K562 (cell line): Measurements from ENCODE around the gene CDCA3. TPM values are rescaled to one million over a fixed set of nuclear protein-coding genes. Genes with fewer than 3 reads are reported as not detected.

Experiments used
- CCNT2 ChIP-seq: IDR thresholded peaks from 2 replicates; pipeline ENCODE4 v1.6.1; 2011; ENCODE audit warnings: borderline replicate concordance, low read depth, mild to moderate bottlenecking, moderate library complexity, mixed read lengths, low read length; ENCODE audit not compliant: insufficient read length; ENCODE audit errors: extremely low read depth
- ILF3 ChIP-seq: fragments of 450-650 bp; IDR thresholded peaks from 2 replicates; pipeline ENCODE4 v1.6.1; 2018; ENCODE audit warnings: antibody characterized with exemption, mild to moderate bottlenecking, moderate library complexity, borderline replicate concordance
- MCM7 ChIP-seq, 2 experiments: fragments of 450-650 bp; IDR thresholded peaks; 2 replicates each; pipeline ENCODE4 v1.6.1; 2016 to 2018
- MYNN ChIP-seq, 2 experiments: sonication (generic); formaldehyde crosslinking in 1 of 2; IDR thresholded peaks; 2 replicates each; pipeline versions ENCODE4 v1.5.0 to v1.6.1; 2016 to 2020; ENCODE audit warnings: antibody characterized with exemption in 1 of 2, missing genetic modification reagents in 1 of 2
- NR2F6 ChIP-seq: fragments of 450-650 bp; formaldehyde crosslinking; IDR thresholded peaks from 2 replicates; pipeline ENCODE4 v1.4.0; 2020; ENCODE audit warnings: mild to moderate bottlenecking
- OTX1 ChIP-seq: fragments of 450-650 bp; formaldehyde crosslinking; IDR thresholded peaks from 2 replicates; pipeline ENCODE4 v1.4.0; 2022; ENCODE audit warnings: mild to moderate bottlenecking
- POLR2B ChIP-seq: fragments of 450-650 bp; IDR thresholded peaks from 2 replicates; pipeline ENCODE4 v1.6.1; 2018; ENCODE audit warnings: low read depth; ENCODE audit not compliant: partially characterized antibody
- POU5F1 ChIP-seq: fragments of 150-350 bp; IDR thresholded peaks from 2 replicates; pipeline ENCODE4 v1.6.1; 2014; ENCODE audit warnings: borderline replicate concordance, low read length, low read depth, mild to moderate bottlenecking; ENCODE audit not compliant: partially characterized antibody
- SP1 ChIP-seq: sonication (generic); formaldehyde crosslinking; IDR thresholded peaks from 2 replicates; pipeline ENCODE4 v1.8.1; 2022; ENCODE audit warnings: mild to moderate bottlenecking, missing genetic modification reagents
- TBL1XR1 ChIP-seq, 2 experiments: IDR thresholded peaks; 2 replicates each; pipeline ENCODE4 v1.6.1; 2012; ENCODE audit warnings: improper control_type of control experiment in 2 of 2, low read length in 2 of 2, mild to moderate bottlenecking in 1 of 2
- ZNF232 ChIP-seq: sonication (generic); formaldehyde crosslinking; IDR thresholded peaks from 2 replicates; pipeline ENCODE4 v1.8.0; 2022; ENCODE audit warnings: mild to moderate bottlenecking, missing genetic modification reagents
- ZNF444 ChIP-seq: fragments of 250-450 bp; sonication (Bioruptor Pico); IDR thresholded peaks from 2 replicates; pipeline ENCODE4 v1.4.0; 2020; ENCODE audit warnings: mild to moderate bottlenecking, moderate library complexity
- polyA plus RNA-seq, 8 experiments: library from polyadenylated mRNA; depleted of rRNA in 4 of 8; stranded (reverse) in 5 of 8; unstranded in 3 of 8; fragments of >200 nt; fragmentation: Nextera tagmentation in 2 of 8; fragmentation: Illumina TruSeq in 1 of 8; extraction: Ambion mirVana in 2 of 8; extraction: Trizol in 1 of 8; gene quantifications; 2 replicates each; pipeline versions ENCODE4 v1.2.1 to v1.2.3, GENCODE V29; 2011 to 2014; ENCODE audit warnings: inconsistent platforms in 1 of 8, missing spikeins in 1 of 8
- total RNA-seq, 7 experiments: library from RNA; depleted of rRNA in 6 of 7; stranded (reverse); fragments of >200 nt in 6 of 7; fragmentation: Illumina TruSeq in 2 of 7; extraction: Trizol in 2 of 7; gene quantifications; 2 replicates each; pipeline versions ENCODE4 v1.2.1 to v1.2.3, GENCODE V29; 2011 to 2021; ENCODE audit warnings: low replicate concordance in 1 of 7
- TF ChIP-seq, protein P1 (sequence below): IDR thresholded peaks from 2 replicates; pipeline ENCODE4 v1.6.1; 2016; ENCODE audit warnings: missing genetic modification characterization, missing compliant biosample characterization
- TF ChIP-seq, protein P2 (sequence below), 2 experiments: fragments of 450-650 bp; formaldehyde crosslinking in 1 of 2; IDR thresholded peaks; 2 replicates each; pipeline versions ENCODE4 v1.4.0 to v1.6.1; 2014 to 2020; ENCODE audit warnings: mild to moderate bottlenecking in 2 of 2, borderline replicate concordance in 1 of 2, low read depth in 1 of 2
- TF ChIP-seq, protein P3 (sequence below): sonication (generic); formaldehyde crosslinking; IDR thresholded peaks from 2 replicates; pipeline ENCODE4 v1.8.0; 2022; ENCODE audit warnings: mild to moderate bottlenecking, missing genetic modification reagents

The CDCA3 gene
- total and polyA plus RNA-seq, 9 of the 15 experiments (the other 6 are each of a cell fraction or from before 2014, with no cell fraction given) = 24.2 to 80.8 (median 55.1) TPM

DNA sequence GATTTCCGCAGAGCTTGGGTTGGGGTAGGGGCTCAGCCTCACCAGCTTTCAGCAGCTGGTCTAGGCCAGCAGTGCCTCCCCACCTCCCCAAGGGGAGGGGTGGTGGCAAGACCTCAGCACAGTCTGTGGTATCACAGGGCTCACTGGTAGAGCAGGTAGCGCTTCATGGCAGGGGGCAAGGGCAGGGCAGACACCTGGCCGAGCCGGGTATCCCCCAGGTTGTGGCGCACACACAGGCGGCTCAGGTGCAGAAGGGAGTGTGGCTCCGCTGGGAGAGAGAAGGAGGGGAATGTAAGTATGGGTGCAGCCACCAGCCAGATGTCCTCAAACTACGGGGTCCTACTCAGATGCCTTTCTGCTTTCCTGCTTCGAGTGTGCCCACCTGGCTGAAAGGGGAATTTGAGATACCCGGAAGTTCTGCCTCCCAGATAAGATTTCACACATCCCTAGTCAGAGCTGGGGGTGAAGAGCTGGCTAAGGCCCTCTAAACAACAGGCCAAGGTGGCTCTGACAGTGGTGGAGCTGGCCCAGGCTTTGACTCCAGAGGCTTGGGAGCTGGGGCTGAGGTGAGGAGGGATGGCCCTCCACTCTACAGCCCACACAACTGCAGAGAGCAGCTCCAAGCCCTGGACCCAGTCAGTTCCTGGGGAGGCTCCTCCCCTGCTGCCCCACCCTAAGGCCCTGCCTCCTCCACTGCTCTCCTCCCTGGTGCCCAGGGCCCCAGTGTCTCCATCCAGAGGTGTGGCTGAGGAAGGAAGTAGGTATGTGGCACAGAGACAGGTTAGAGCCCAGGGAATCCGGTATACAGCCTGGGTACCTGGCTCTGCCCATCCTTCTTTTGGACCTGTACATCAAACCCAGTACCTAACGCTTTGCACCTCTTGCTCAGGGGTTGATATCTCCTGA is 20.2 kb upstream of the CDCA3 start (continued):
- TF ChIP-seq, protein P1, sequence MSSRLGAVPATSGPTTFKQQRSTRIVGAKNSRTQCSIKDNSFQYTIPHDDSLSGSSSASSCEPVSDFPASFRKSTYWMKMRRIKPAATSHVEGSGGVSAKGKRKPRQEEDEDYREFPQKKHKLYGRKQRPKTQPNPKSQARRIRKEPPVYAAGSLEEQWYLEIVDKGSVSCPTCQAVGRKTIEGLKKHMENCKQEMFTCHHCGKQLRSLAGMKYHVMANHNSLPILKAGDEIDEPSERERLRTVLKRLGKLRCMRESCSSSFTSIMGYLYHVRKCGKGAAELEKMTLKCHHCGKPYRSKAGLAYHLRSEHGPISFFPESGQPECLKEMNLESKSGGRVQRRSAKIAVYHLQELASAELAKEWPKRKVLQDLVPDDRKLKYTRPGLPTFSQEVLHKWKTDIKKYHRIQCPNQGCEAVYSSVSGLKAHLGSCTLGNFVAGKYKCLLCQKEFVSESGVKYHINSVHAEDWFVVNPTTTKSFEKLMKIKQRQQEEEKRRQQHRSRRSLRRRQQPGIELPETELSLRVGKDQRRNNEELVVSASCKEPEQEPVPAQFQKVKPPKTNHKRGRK = no peak
- 0 out of 2 replicates have a peak, but pooled peaks have one; percentile 5 for TF ChIP-seq OTX1 (CRISPR knock-in tag)
- no peak for TF ChIP-seq MCM7 (IDR thresholded peaks at IDR 0.05)
- TF ChIP-seq, protein P2, sequence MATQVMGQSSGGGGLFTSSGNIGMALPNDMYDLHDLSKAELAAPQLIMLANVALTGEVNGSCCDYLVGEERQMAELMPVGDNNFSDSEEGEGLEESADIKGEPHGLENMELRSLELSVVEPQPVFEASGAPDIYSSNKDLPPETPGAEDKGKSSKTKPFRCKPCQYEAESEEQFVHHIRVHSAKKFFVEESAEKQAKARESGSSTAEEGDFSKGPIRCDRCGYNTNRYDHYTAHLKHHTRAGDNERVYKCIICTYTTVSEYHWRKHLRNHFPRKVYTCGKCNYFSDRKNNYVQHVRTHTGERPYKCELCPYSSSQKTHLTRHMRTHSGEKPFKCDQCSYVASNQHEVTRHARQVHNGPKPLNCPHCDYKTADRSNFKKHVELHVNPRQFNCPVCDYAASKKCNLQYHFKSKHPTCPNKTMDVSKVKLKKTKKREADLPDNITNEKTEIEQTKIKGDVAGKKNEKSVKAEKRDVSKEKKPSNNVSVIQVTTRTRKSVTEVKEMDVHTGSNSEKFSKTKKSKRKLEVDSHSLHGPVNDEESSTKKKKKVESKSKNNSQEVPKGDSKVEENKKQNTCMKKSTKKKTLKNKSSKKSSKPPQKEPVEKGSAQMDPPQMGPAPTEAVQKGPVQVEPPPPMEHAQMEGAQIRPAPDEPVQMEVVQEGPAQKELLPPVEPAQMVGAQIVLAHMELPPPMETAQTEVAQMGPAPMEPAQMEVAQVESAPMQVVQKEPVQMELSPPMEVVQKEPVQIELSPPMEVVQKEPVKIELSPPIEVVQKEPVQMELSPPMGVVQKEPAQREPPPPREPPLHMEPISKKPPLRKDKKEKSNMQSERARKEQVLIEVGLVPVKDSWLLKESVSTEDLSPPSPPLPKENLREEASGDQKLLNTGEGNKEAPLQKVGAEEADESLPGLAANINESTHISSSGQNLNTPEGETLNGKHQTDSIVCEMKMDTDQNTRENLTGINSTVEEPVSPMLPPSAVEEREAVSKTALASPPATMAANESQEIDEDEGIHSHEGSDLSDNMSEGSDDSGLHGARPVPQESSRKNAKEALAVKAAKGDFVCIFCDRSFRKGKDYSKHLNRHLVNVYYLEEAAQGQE (IDR thresholded peaks at IDR 0.05; ENCODE audit: borderline replicate concordance) = no peak
- TF ChIP-seq, protein P2 (CRISPR knock-in tag; IDR thresholded peaks at IDR 0.05; ENCODE audit: low read depth) = no peak
- TF ChIP-seq POLR2B = no peak
- no peak for TF ChIP-seq CCNT2
- TF ChIP-seq ZNF444 (CRISPR knock-in tag) = no peak
- TF ChIP-seq NR2F6 = no peak
- TF ChIP-seq ILF3 = 0 out of 2 replicates have a peak, but pooled peaks have one; percentile 23
- no peak for TF ChIP-seq ZNF232 (CRISPR knock-in tag)
- TF ChIP-seq MYNN (IDR thresholded peaks at IDR 0.05) = peak; percentile 32; the same call in 1 of the 2 replicates
- no peak for TF ChIP-seq MYNN (CRISPR knock-in tag; IDR thresholded peaks at IDR 0.05)
- no peak for TF ChIP-seq POU5F1
- no peak for TF ChIP-seq TBL1XR1 (IDR thresholded peaks at IDR 0.05; ENCODE audit: low read length in 2 of 2)
- no peak for TF ChIP-seq SP1 (CRISPR knock-in tag)
- TF ChIP-seq, protein P3, sequence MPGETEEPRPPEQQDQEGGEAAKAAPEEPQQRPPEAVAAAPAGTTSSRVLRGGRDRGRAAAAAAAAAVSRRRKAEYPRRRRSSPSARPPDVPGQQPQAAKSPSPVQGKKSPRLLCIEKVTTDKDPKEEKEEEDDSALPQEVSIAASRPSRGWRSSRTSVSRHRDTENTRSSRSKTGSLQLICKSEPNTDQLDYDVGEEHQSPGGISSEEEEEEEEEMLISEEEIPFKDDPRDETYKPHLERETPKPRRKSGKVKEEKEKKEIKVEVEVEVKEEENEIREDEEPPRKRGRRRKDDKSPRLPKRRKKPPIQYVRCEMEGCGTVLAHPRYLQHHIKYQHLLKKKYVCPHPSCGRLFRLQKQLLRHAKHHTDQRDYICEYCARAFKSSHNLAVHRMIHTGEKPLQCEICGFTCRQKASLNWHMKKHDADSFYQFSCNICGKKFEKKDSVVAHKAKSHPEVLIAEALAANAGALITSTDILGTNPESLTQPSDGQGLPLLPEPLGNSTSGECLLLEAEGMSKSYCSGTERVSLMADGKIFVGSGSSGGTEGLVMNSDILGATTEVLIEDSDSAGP (CRISPR knock-in tag) = no peak
